Stimulated activated memory B cell treated with anti-CD40 and anti-IgM and Interleukin-4, amounts not matched to agents 10 μg/mL and 1 μg/mL and 100 μg/mL, for 72 hours (primary cell): Measurements from ENCODE around the gene MARCKSL1.
A peak's percentile ranks its signal among the peaks of the same experiment; 100 is the strongest.
"Not testable (repeated sequence)": the region's sequence is repeated elsewhere in the genome, so short reads cannot be mapped to it uniquely, and the experiment has no call there.

ENCODE experiments used
- ATAC-seq: fragments of 150-1000 bp; cut with Tn5 transposase; 2 replicates; pipeline ENCODE4 v1.10.0; 2021
- H3K27ac Mint-ChIP-seq: one replicate; pipeline ENCODE4 v1.8.0; 2022; ENCODE audit warnings: mild to moderate bottlenecking, mixed read lengths
- H3K27me3 Mint-ChIP-seq: one replicate; pipeline ENCODE4 v1.8.0; 2022; ENCODE audit warnings: mixed read lengths
- H3K36me3 Mint-ChIP-seq: one replicate; pipeline ENCODE4 v1.8.0; 2022; ENCODE audit warnings: mixed read lengths
- H3K4me1 Mint-ChIP-seq: one replicate; pipeline ENCODE4 v1.8.0; 2022; ENCODE audit warnings: mixed read lengths
- H3K4me3 Mint-ChIP-seq: one replicate; pipeline ENCODE4 v1.8.0; 2022; ENCODE audit warnings: mild to moderate bottlenecking, moderate library complexity, mixed read lengths
- H3K9me3 Mint-ChIP-seq: one replicate; pipeline ENCODE4 v1.8.0; 2022; ENCODE audit warnings: mixed read lengths

Gene MARCKSL1

GRCh38 chr1:32291708-32292538 is 44.1 kb downstream of the MARCKSL1 start, which contains the start of gene HDAC1:
Gene HDAC1 (plus strand): TSS chr1:32292083. CDS start chr1:32292170, 87 bp downstream.
- ATAC-seq: peak; percentile 100
- Mint-ChIP-seq H3K4me3 (peak within 1 kb of the TSS; percentile 94), H3K27me3 (no peaks in the 10 kb centered on the region), H3K36me3 (peaks cover 28% of the 10 kb centered on the region), H3K27ac (peak within 1 kb of the TSS; percentile 95), H3K9me3 (no peaks in the 10 kb centered on the region), H3K4me1 (peaks cover 47% of the 10 kb centered on the region)

DNA sequence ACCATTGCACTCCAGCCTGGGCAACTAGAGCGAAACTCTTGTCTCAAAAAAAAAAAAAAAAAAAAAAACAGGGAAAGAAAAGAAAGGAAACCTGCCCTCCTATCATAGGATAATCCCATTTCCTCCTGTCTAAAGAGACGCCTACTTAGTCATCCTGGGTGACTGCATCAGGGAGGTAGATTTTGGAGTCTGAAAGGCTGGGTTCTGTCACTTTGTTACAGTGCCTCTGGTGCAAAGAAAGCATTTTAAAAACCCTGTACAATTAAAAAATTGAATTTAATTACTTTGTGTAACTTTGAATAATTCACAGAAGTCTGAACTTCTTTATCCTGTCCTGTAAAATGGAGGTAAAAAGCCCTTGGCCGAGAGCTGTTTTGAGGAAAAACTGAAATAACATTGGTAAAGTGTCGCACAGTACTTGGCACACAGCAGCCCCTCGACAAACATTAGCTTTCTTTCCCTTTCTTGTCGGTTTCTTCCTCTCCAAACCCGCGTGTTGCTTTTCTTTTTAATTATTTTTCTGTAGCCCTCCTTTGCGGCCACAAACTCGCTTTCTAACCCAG is 44.8 kb downstream of the MARCKSL1 start:
- Mint-ChIP-seq H3K9me3 (no peaks in the 10 kb centered on the region), H3K4me3 (peak overlapping the region; percentile 94), H3K27me3 (no peaks in the 10 kb centered on the region), H3K27ac (peak overlapping the region; percentile 95), H3K4me1 (peaks cover 40% of the 10 kb centered on the region), H3K36me3 (peaks cover 21% of the 10 kb centered on the region)
- ATAC-seq: no peak

- ATAC-seq: no peak
- H3K36me3 Mint-ChIP-seq: peaks cover 17% of the 10 kb centered on the region
- no peaks in the 10 kb centered on the region for H3K27me3 Mint-ChIP-seq
- no peak overlapping the region for H3K4me3 Mint-ChIP-seq
- no peak overlapping the region for H3K27ac Mint-ChIP-seq
- no peaks in the 10 kb centered on the region for H3K9me3 Mint-ChIP-seq
- peaks cover 22% of the 10 kb centered on the region for H3K4me1 Mint-ChIP-seq
These were observed 46.8 kb downstream of the MARCKSL1 start for GRCh38 chr1:32289256-32289655.

DNA sequence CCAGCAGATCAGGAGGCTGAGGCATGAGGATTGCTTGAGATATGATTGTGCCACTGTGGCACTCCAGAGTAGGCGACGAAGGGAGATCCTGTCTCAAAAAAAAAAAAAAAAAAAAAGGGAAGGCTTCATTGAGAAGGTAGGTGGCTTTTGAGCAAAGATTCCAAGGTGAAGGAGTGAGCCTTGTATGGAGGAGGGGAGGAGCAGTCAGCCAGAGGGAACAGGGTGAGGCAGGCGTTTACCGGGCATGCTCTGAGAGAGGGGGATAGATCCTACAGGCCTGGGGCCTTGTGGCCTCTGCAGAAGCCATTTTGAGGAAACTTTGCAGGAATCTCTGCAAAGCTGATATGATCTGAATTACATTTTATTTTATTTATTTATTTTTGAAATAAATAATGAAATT is 49.3 kb downstream of the MARCKSL1 start:
- peaks cover 11% of the 10 kb centered on the region for H3K36me3 Mint-ChIP-seq
- ATAC-seq: no peak
- no peak overlapping the region for H3K4me3 Mint-ChIP-seq
- H3K27ac Mint-ChIP-seq: no peak overlapping the region
- H3K27me3 Mint-ChIP-seq: no peaks in the 10 kb centered on the region
- peaks cover 6% of the 10 kb centered on the region for H3K4me1 Mint-ChIP-seq
- no peaks in the 10 kb centered on the region for H3K9me3 Mint-ChIP-seq

- no peaks in the 10 kb centered on the region for H3K9me3 Mint-ChIP-seq
- H3K4me3 Mint-ChIP-seq: no peak overlapping the region
- no peak for ATAC-seq
- no peaks in the 10 kb centered on the region for H3K4me1 Mint-ChIP-seq
- peaks cover 11% of the 10 kb centered on the region for H3K36me3 Mint-ChIP-seq
- H3K27ac Mint-ChIP-seq: no peak overlapping the region
- no peaks in the 10 kb centered on the region for H3K27me3 Mint-ChIP-seq
These were observed 50.4 kb downstream of the MARCKSL1 start for GRCh38 chr1:32285658-32286057.

DNA sequence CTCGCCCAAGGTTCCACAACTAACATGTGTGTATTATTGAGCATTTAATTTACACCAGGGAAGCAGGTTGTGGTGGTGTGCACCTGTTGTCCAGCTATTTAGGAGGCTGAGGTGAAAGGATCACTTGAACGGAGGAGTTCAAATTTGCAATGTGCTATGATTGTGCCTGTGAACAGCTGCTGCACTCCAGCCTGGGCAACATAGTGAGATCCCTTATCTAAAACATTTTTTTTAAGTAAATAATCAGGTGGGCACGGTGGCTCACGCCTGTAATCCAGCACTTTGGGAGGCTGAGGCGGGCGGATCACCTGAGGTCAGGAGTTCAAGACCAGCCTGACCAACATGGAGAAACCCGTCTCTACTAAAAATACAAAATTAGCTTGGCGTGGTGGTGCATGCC is 51.3 kb downstream of the MARCKSL1 start:
- peaks cover 18% of the 10 kb centered on the region for H3K36me3 Mint-ChIP-seq
- not testable (repeated sequence) for H3K4me3 Mint-ChIP-seq

More for the DNA sequence above, 51.3 kb downstream of the MARCKSL1 start:
- H3K4me1 Mint-ChIP-seq, H3K27ac Mint-ChIP-seq, H3K27me3 Mint-ChIP-seq, ATAC-seq, H3K9me3 Mint-ChIP-seq: not testable (repeated sequence)
